B cell (primary cell): ENCODE results near the gene CLCNKA. TPM values are rescaled to one million over a fixed set of nuclear protein-coding genes. Genes with fewer than 3 reads are reported as not detected.
"Not testable (repeated sequence)": the region's sequence is repeated elsewhere in the genome, so short reads cannot be mapped to it uniquely, and the experiment has no call there.

Source experiments
- ATAC-seq: fragments of 200-7000 bp; cut with Tn5 transposase; one replicate; pipeline ENCODE4 v1.10.0; 2021; ENCODE audit warnings: low read depth, mild to moderate bottlenecking, moderate number of reproducible peaks, moderate library complexity
- CTCF ChIA-PET: fragments of 350-600 bp; sonication (Branson Sonifier 250); formaldehyde crosslinking; loops from one replicate; lab custom pipeline; 2021; ENCODE audit warnings: antibody characterized with exemption, inconsistent platforms; lab: Charles Lee
- POLR2A ChIA-PET: fragments of 350-600 bp; sonication (Branson Sonifier 250); formaldehyde crosslinking; loops from one replicate; lab custom pipeline; 2021; ENCODE audit warnings: antibody characterized with exemption; lab: Charles Lee
- DNase-seq: peaks from one replicate; pipeline ENCODE4 v3.0.0; 2013
- H2AFZ ChIP-seq: 2 replicates; pipeline ENCODE4 v1.6.1; 2012; ENCODE audit warnings: mild to moderate bottlenecking, low read depth, low read length; ENCODE audit not compliant: insufficient read depth, poor library complexity, severe bottlenecking
- H3K27ac ChIP-seq, 2 donors: 1 replicate in 1 of 2; 2 replicates in 1 of 2; pipeline ENCODE4 v1.5.1; 2012 to 2013; ENCODE audit warnings: low read length in 2 of 2, mild to moderate bottlenecking in 2 of 2, moderate library complexity in 1 of 2
- H3K27me3 ChIP-seq, 4 experiments: fragments of 200-600 bp in 1 of 4; sonication (generic) in 1 of 4; replicated peaks in 1 of 4; 1 replicate in 2 of 4; 2 replicates in 2 of 4; pipeline versions ENCODE4 v1.6.1 to v1.7.0; 2013 to 2016; ENCODE audit warnings: low read length in 3 of 4, mild to moderate bottlenecking in 2 of 4, mixed read lengths in 1 of 4, moderate library complexity in 1 of 4; ENCODE audit not compliant: insufficient read depth in 4 of 4, control insufficient read depth in 3 of 4; ENCODE audit errors: control extremely low read depth in 1 of 4
- H3K36me3 ChIP-seq, 2 experiments: replicated peaks in 1 of 2; 1 replicate in 1 of 2; 2 replicates in 1 of 2; pipeline versions ENCODE4 v1.6.1 to v1.7.1; 2013; ENCODE audit warnings: low read length in 1 of 2; ENCODE audit not compliant: insufficient read depth in 2 of 2, control insufficient read depth in 1 of 2; ENCODE audit errors: control extremely low read depth in 1 of 2, extremely low read depth in 1 of 2
- H3K4me1 ChIP-seq, 2 donors: fragments of 200-600 bp in 1 of 2; sonication (generic) in 1 of 2; 1 replicate in 1 of 2; 2 replicates in 1 of 2; pipeline versions ENCODE4 v1.5.1 to v1.6.1; 2013 to 2017; ENCODE audit warnings: low read length in 2 of 2; ENCODE audit not compliant: control insufficient read depth in 2 of 2, insufficient read depth in 2 of 2
- H3K4me2 ChIP-seq: replicated peaks from 2 replicates; pipeline ENCODE3; 2012; ENCODE audit warnings: mild to moderate bottlenecking, low read depth, low read length; ENCODE audit not compliant: poor library complexity, severe bottlenecking
- H3K4me3 ChIP-seq, 5 experiments: fragments of 200-600 bp in 1 of 5; sonication (generic) in 1 of 5; 1 replicate in 3 of 5; 2 replicates in 2 of 5; pipeline versions ENCODE4 v1.5.1 to v1.7.0; 2011 to 2016; ENCODE audit warnings: low read length in 4 of 5, mild to moderate bottlenecking in 4 of 5, low read depth in 2 of 5, control low read depth in 1 of 5, moderate library complexity in 1 of 5; ENCODE audit not compliant: insufficient read depth in 1 of 5; ENCODE audit errors: control extremely low read depth in 1 of 5, extremely low read depth in 1 of 5
- H3K79me2 ChIP-seq: fragments of 200-600 bp; sonication (generic); one replicate; pipeline ENCODE4 v1.6.0; 2016; ENCODE audit warnings: low read length; ENCODE audit not compliant: control insufficient read depth, insufficient read depth
- H3K9ac ChIP-seq: fragments of 200-600 bp; sonication (generic); 2 replicates; pipeline ENCODE4 v1.6.1; 2017; ENCODE audit warnings: mild to moderate bottlenecking, low read length, moderate library complexity
- H3K9me3 ChIP-seq, 3 donors: one replicate each; pipeline versions ENCODE4 v1.6.1 to v1.7.1; 2013; ENCODE audit warnings: low read length in 2 of 3; ENCODE audit not compliant: control insufficient read depth in 2 of 3, insufficient read depth in 1 of 3; ENCODE audit errors: control extremely low read depth in 1 of 3
- H4K20me1 ChIP-seq: 2 replicates; pipeline ENCODE4 v1.6.0; 2012; ENCODE audit warnings: mild to moderate bottlenecking, low read length; ENCODE audit not compliant: insufficient read depth, control insufficient read depth, poor library complexity, severe bottlenecking
- H3K27ac Mint-ChIP-seq: one replicate; pipeline ENCODE4 v1.8.0; 2021; ENCODE audit warnings: mixed read lengths
- H3K27me3 Mint-ChIP-seq: one replicate; pipeline ENCODE4 v1.8.0; 2021; ENCODE audit warnings: mixed read lengths
- H3K4me1 Mint-ChIP-seq: one replicate; pipeline ENCODE4 v1.8.0; 2021; ENCODE audit warnings: mixed read lengths
- H3K4me3 Mint-ChIP-seq: one replicate; pipeline ENCODE4 v1.8.0; 2021; ENCODE audit warnings: mixed read lengths
- H3K9me3 Mint-ChIP-seq: one replicate; pipeline ENCODE4 v1.8.0; 2022; ENCODE audit warnings: mixed read lengths; ENCODE audit not compliant: insufficient read depth
- CTCF ChIP-seq: fragments of 200-600 bp; IDR thresholded peaks from one replicate; pipeline ENCODE4 v1.8.0; 2022; ENCODE audit warnings: antibody characterized with exemption, mild to moderate bottlenecking
- EZH2 ChIP-seq: IDR thresholded peaks from 2 replicates; pipeline ENCODE4 v1.6.1; 2012; ENCODE audit warnings: borderline replicate concordance, low read depth, mild to moderate bottlenecking, moderate library complexity, low read length; ENCODE audit not compliant: insufficient read depth, poor library complexity, severe bottlenecking
- WGBS: methylation state at CpG from one replicate; pipeline ENCODE4 v1.1.5; 2013; ENCODE audit warnings: missing lambda C conversion rate; ENCODE audit not compliant: insufficient coverage; 5-methylcytosine and 5-hydroxymethylcytosine counted together
- intact Hi-C: fragments of 100-400 bp; cut with micrococcal nuclease; formaldehyde crosslinking; loops from one replicate; pipeline ENCODE4 v1.10.0; 2022
- polyA plus RNA-seq: library from polyadenylated mRNA; depleted of rRNA; stranded (reverse); fragments of >200 nt; gene quantifications from 2 replicates; pipeline ENCODE4 v1.2.3, GENCODE V29; 2012
- total RNA-seq, 2 donors: library from RNA; stranded (reverse); fragments of 120-200 nt in 1 of 2; gene quantifications; 1 replicate in 1 of 2; 2 replicates in 1 of 2; pipeline versions ENCODE4 v1.2.3 to v1.2.4, GENCODE V29; 2013 to 2022

CLCNKA gene
- total and polyA plus RNA-seq, 2 donors (not counting 1 experiment from before 2014, with no cell fraction given), result 0.03 TPM; not detected in 1

GRCh38 chr1:16032388-16033102 lies 10.7 kb downstream of the CLCNKA start:
- Histone ChIP-seq H3K9ac (no peak overlapping the region), H3K36me3 (no peaks in the 10 kb centered on the region), H3K4me1 (no peaks in the 10 kb centered on the region), H2AFZ (no peak overlapping the region), H3K4me2 (no peak overlapping the region), H3K27ac (no peak overlapping the region), H4K20me1 (no peaks in the 10 kb centered on the region), H3K4me3 (no peak overlapping the region), H3K27me3 (peaks cover 0 to 21% (median 5%) of the 10 kb centered on the region in 4 experiments), H3K79me2 (no peaks in the 10 kb centered on the region), H3K9me3 (no peaks in the 10 kb centered on the region)
- no peak overlapping the region for H3K27ac Mint-ChIP-seq
- CTCF ChIA-PET, result interaction anchor here (1.6 to 2.1 kb wide), 2 partner anchors 23 to 25 kb away, joined by 4 to 6 read pairs; no protein-coding TSS in a partner anchor
- H3K9me3 Mint-ChIP-seq, result no peaks in the 10 kb centered on the region
- WGBS, result 69% methylated on average over 16 of the region's 18 CpGs
- POLR2A ChIA-PET, result no interaction called here
- intact Hi-C loops, result loop anchor here (1.0 kb wide), 2 partner anchors 23 to 229 kb away; no protein-coding TSS in a partner anchor
- ATAC-seq (peak; percentile 97), DNase-seq (peak; percentile 72)
- peaks cover 5% of the 10 kb centered on the region for H3K4me1 Mint-ChIP-seq
- H3K27me3 Mint-ChIP-seq, result peaks cover 38% of the 10 kb centered on the region
- H3K4me3 Mint-ChIP-seq, result no peak overlapping the region
- TF ChIP-seq CTCF (peak; percentile 71), EZH2 (no peak)

GRCh38 chr1:16033103-16033632 lies 11.3 kb downstream of the CLCNKA start:
- H3K4me3 Mint-ChIP-seq, H3K4me3 ChIP-seq, H2AFZ ChIP-seq, H3K27ac Mint-ChIP-seq, H3K27ac ChIP-seq, H3K4me2 ChIP-seq, H4K20me1 ChIP-seq, DNase-seq, H3K79me2 ChIP-seq, H3K9me3 Mint-ChIP-seq, H3K9ac ChIP-seq, H3K9me3 ChIP-seq, H3K4me1 Mint-ChIP-seq, ATAC-seq, POLR2A ChIA-PET, H3K4me1 ChIP-seq, H3K36me3 ChIP-seq: not testable (repeated sequence)
- intact Hi-C loops, result loop anchor here (1.0 kb wide), 2 partner anchors 24 to 230 kb away; no protein-coding TSS in a partner anchor
- WGBS, result 72% methylated on average over 6 of the region's 7 CpGs
- H3K27me3 ChIP-seq, result peaks cover 0 to 19% (median 3%) of the 10 kb centered on the region in 4 experiments
- CTCF ChIA-PET, result interaction anchor here (0.6 to 1.6 kb wide), 5 partner anchors 23 to 218 kb away, joined by 3 to 5 read pairs (median 4); no protein-coding TSS in a partner anchor
- H3K27me3 Mint-ChIP-seq, result peaks cover 38% of the 10 kb centered on the region

GRCh38 chr1:16036461-16036860 lies 14.6 kb downstream of the CLCNKA start:
- H3K9ac ChIP-seq, H3K27me3 ChIP-seq, H4K20me1 ChIP-seq, H3K79me2 ChIP-seq, H3K9me3 ChIP-seq, H3K4me1 ChIP-seq, H3K9me3 Mint-ChIP-seq, intact Hi-C loops, H3K27ac Mint-ChIP-seq, H3K4me1 Mint-ChIP-seq, H3K4me3 Mint-ChIP-seq, DNase-seq, H3K36me3 ChIP-seq, H3K4me2 ChIP-seq, POLR2A ChIA-PET, H2AFZ ChIP-seq, H3K27ac ChIP-seq, ATAC-seq, H3K4me3 ChIP-seq: not testable (repeated sequence)
- peaks cover 26% of the 10 kb centered on the region for H3K27me3 Mint-ChIP-seq
- CTCF ChIA-PET, result interaction anchor here (0.6 to 0.9 kb wide), 3 partner anchors 26 to 245 kb away, joined by 3 read pairs; no protein-coding TSS in a partner anchor
- WGBS, result 89% methylated on average over 5 of the region's 11 CpGs
